ENCODE data around the gene ITM2C. TPM values are rescaled to one million over a fixed set of nuclear protein-coding genes. Genes with fewer than 3 reads are reported as not detected.

Gene ITM2C
- total RNA-seq, 4 donors from 2014 or later, result 4.9 to 11.2 (median 10.8) TPM

DNA sequence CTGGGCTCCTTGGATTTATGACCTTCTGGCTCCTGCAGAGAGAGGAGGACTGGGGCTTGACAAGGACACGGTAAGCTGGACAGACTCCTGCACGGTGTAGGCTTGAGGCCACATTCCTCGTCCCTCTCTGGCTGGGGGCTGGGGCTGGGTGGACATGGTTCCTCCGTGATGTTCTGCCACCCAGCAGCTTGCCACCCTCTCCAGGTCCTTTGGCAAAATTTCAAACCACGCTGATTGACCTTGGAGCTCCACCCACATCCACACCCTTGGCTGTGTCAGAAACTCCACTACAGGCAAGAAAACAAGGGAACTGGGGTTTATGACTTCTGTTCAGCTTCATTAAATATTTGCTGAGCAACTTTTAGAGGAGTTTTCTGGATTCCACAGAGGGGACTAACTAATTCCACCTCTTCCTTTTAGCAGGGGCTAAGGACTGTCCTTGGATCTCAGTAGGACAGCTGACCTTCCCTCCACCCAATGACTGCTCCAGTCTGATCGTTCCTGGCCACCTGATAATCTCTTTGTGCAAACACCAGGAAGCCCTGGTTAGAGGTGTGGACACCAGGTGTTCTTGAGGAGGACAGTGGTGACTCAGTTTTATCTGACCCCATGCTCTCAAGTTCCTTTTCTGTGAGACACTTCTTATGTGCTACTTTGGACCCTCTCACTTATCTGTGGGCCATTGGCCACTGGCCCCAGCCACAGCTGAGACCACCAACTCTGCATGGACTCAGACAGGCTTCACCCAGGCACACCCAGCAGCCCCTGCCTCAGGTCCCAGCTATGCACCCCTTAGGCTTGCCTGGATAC, 31.0 kb downstream of the ITM2C start:
- ATAC-seq (no peak), DNase-seq (no peak)
- no peak overlapping the region for H3K27ac ChIP-seq
- no peaks in the 10 kb centered on the region for H3K9me3 ChIP-seq
- H3K4me3 ChIP-seq, result no peak overlapping the region
- H3K27me3 ChIP-seq, result peaks cover 0 to 6% (median 4%) of the 10 kb centered on the region in 3 donors
- intact Hi-C loops (cut with DNase I; ENCODE audit: low total_unique reads) (no loop called here), in situ Hi-C loops (cut with MboI; ENCODE audit: low sequenced_read_pairs in 4 of 4) (no loop called here)
- no peaks in the 10 kb centered on the region for H3K4me1 ChIP-seq
- H3K36me3 ChIP-seq, result no peaks in the 10 kb centered on the region
- TF ChIP-seq POLR2A (IDR thresholded peaks at IDR 0.05), result no peak
- TF ChIP-seq CTCF (IDR thresholded peaks at IDR 0.05 in 4 of 5, conservative IDR thresholded peaks at IDR 0.05 in 1 of 5), result no peak

DNA sequence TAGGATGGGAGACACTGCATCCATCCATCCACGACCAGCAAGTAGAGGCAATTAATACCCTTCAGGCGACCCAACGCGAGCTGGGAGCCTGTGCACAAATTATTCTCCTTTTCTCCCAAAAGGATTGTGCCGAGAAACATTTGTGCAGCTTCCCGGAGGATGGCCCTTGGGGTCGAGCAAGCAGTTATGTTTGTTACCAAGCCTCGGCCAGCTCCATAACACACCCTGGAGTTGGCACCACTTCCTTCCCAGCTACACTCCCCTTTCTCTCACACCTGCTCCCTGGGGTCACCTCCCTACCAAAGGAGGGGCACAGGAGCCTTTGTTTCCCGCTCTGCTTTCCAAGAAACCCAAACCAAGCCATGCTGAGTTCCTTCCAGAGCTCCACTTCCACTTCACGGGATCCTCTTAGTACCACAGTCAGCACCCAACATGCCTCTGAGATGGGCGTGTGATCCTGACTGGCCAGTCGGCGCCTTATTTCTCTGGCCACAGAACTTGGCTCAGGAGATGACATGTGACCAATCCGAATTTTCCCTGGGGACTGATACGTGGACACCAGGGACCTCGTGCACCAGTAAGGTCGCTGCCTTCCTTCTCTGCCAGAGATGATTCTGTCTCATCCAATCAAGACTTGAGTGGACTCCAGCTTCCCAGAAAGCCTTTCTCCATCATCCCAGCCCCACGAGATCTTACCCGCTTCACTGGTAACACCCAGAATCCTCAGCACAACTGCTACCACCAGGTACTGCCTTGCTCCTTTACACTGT, 31.8 kb downstream of the ITM2C start:
- peaks cover 0 to 10% (median 6%) of the 10 kb centered on the region in 3 donors for H3K27me3 ChIP-seq
- no peak overlapping the region for H3K4me3 ChIP-seq
- in situ Hi-C loops (cut with MboI; ENCODE audit: low sequenced_read_pairs in 4 of 4) (no loop called here), intact Hi-C loops (cut with DNase I; ENCODE audit: low total_unique reads) (no loop called here)
- no peaks in the 10 kb centered on the region for H3K9me3 ChIP-seq
- H3K27ac ChIP-seq, result no peak overlapping the region
- H3K4me1 ChIP-seq, result no peaks in the 10 kb centered on the region
- DNase-seq, result no peak
- no peaks in the 10 kb centered on the region for H3K36me3 ChIP-seq
- no peak for TF ChIP-seq CTCF (IDR thresholded peaks at IDR 0.05 in 4 of 5, conservative IDR thresholded peaks at IDR 0.05 in 1 of 5)
- no peak for TF ChIP-seq POLR2A (IDR thresholded peaks at IDR 0.05)
- ATAC-seq, result no peak

GRCh38 chr2:230898016-230898712, 33.4 kb downstream of the ITM2C start:
- Histone ChIP-seq H3K27me3 (peaks cover 0 to 6% (median 0%) of the 10 kb centered on the region in 3 donors), H3K27ac (no peak overlapping the region), H3K4me3 (no peak overlapping the region), H3K36me3 (no peaks in the 10 kb centered on the region), H3K4me1 (no peaks in the 10 kb centered on the region), H3K9me3 (no peaks in the 10 kb centered on the region)
- in situ Hi-C loops (cut with MboI; ENCODE audit: low sequenced_read_pairs in 4 of 4) (no loop called here), intact Hi-C loops (cut with DNase I; ENCODE audit: low total_unique reads) (no loop called here)
- TF ChIP-seq POLR2A (IDR thresholded peaks at IDR 0.05) (no peak), CTCF (IDR thresholded peaks at IDR 0.05 in 4 of 5, conservative IDR thresholded peaks at IDR 0.05 in 1 of 5) (no peak)
- ATAC-seq (no peak), DNase-seq (no peak)

GRCh38 chr2:230898713-230899091, 34.0 kb downstream of the ITM2C start:
- Histone ChIP-seq H3K4me3 (no peak overlapping the region), H3K27me3 (peaks cover 0 to 6% (median 0%) of the 10 kb centered on the region in 3 donors), H3K27ac (no peak overlapping the region), H3K9me3 (no peaks in the 10 kb centered on the region), H3K4me1 (no peaks in the 10 kb centered on the region), H3K36me3 (no peaks in the 10 kb centered on the region)
- no peak for TF ChIP-seq CTCF (IDR thresholded peaks at IDR 0.05 in 4 of 5, conservative IDR thresholded peaks at IDR 0.05 in 1 of 5)
- no peak for TF ChIP-seq POLR2A (IDR thresholded peaks at IDR 0.05)
- DNase-seq (no peak), ATAC-seq (no peak)
- in situ Hi-C loops (cut with MboI; ENCODE audit: low sequenced_read_pairs in 4 of 4) (no loop called here), intact Hi-C loops (cut with DNase I; ENCODE audit: low total_unique reads) (no loop called here)

All from gastrocnemius medialis (tissue), 4 donors.